Neuronal stem cell (in vitro differentiated cells): Measurements from ENCODE around the gene TBC1D10A.

Source experiments
- DNase-seq: peaks from one replicate; pipeline ENCODE4 v3.0.0-alpha.2; 2013; ENCODE audit warnings: low spot score
- H2AFZ ChIP-seq: one replicate; pipeline ENCODE4 v1.6.1; 2013; ENCODE audit warnings: mild to moderate bottlenecking, low read length, inconsistent platforms
- H2AK5ac ChIP-seq: 2 replicates; pipeline ENCODE4 v1.6.1; 2013; ENCODE audit warnings: low read depth, mild to moderate bottlenecking, inconsistent platforms, low read length, moderate library complexity, mixed read lengths
- H2BK120ac ChIP-seq: 2 replicates; pipeline ENCODE4 v1.6.1; 2013; ENCODE audit warnings: low read depth, mild to moderate bottlenecking, inconsistent platforms, low read length, moderate library complexity, mixed read lengths
- H2BK12ac ChIP-seq: one replicate; pipeline ENCODE4 v1.6.1; 2013; ENCODE audit warnings: low read length, inconsistent platforms
- H2BK15ac ChIP-seq: 2 replicates; pipeline ENCODE4 v1.6.1; 2013; ENCODE audit warnings: mild to moderate bottlenecking, low read length, inconsistent platforms, mixed read lengths
- H2BK5ac ChIP-seq: one replicate; pipeline ENCODE4 v1.6.1; 2013; ENCODE audit warnings: inconsistent platforms, mild to moderate bottlenecking, low read length, moderate library complexity
- H3K14ac ChIP-seq: one replicate; pipeline ENCODE4 v1.6.1; 2013; ENCODE audit warnings: low read length, inconsistent platforms
- H3K18ac ChIP-seq: 2 replicates; pipeline ENCODE4 v1.6.1; 2013; ENCODE audit warnings: low read length, inconsistent platforms
- H3K23ac ChIP-seq: 2 replicates; pipeline ENCODE4 v1.6.1; 2013; ENCODE audit warnings: low read depth, mild to moderate bottlenecking, mixed read lengths, low read length, inconsistent platforms; ENCODE audit not compliant: poor library complexity
- H3K27ac ChIP-seq: replicated peaks from 3 replicates; pipeline ENCODE4 v1.5.1; 2013; ENCODE audit warnings: low read length, inconsistent platforms
- H3K27me3 ChIP-seq, 3 experiments: 2 replicates each; pipeline ENCODE4 v1.6.1; 2013; ENCODE audit warnings: low read length in 3 of 3, mild to moderate bottlenecking in 2 of 3, inconsistent platforms in 1 of 3, low read depth in 1 of 3, mixed read lengths in 1 of 3, moderate library complexity in 1 of 3; ENCODE audit not compliant: control insufficient read depth in 3 of 3, insufficient read depth in 3 of 3
- H3K36me3 ChIP-seq, 2 donors: replicated peaks in 1 of 2; 2 replicates each; pipeline ENCODE4 v1.6.1; 2013; ENCODE audit warnings: low read length in 2 of 2; ENCODE audit not compliant: control insufficient read depth in 2 of 2, insufficient read depth in 2 of 2
- H3K4ac ChIP-seq: 2 replicates; pipeline ENCODE4 v1.6.1; 2013; ENCODE audit warnings: inconsistent platforms, mild to moderate bottlenecking, low read length, moderate library complexity
- H3K4me1 ChIP-seq, 2 donors: 1 replicate in 1 of 2; 2 replicates in 1 of 2; pipeline ENCODE4 v1.6.1; 2013; ENCODE audit warnings: low read length in 2 of 2, low read depth in 1 of 2; ENCODE audit not compliant: control insufficient read depth in 2 of 2, insufficient read depth in 1 of 2
- H3K4me2 ChIP-seq: one replicate; pipeline ENCODE4 v1.6.1; 2013; ENCODE audit warnings: mild to moderate bottlenecking, low read length, inconsistent platforms; ENCODE audit not compliant: insufficient read depth, poor library complexity, severe bottlenecking
- H3K4me3 ChIP-seq, 2 donors: 2 replicates each; pipeline ENCODE4 v1.5.1; 2013; ENCODE audit warnings: low read length in 2 of 2, mild to moderate bottlenecking in 2 of 2, inconsistent platforms in 1 of 2, moderate library complexity in 1 of 2
- H3K79me1 ChIP-seq: one replicate; pipeline ENCODE4 v1.6.1; 2013; ENCODE audit warnings: low read depth, mild to moderate bottlenecking, inconsistent platforms, low read length, moderate library complexity
- H3K9ac ChIP-seq: one replicate; pipeline ENCODE4 v1.6.1; 2013; ENCODE audit warnings: mild to moderate bottlenecking, low read depth, low read length, inconsistent platforms; ENCODE audit not compliant: poor library complexity
- H3K9me3 ChIP-seq, 2 donors: replicated peaks in 1 of 2; 2 replicates each; pipeline versions ENCODE3 to v1.6.1; 2013; ENCODE audit warnings: low read length in 2 of 2, mild to moderate bottlenecking in 2 of 2, inconsistent platforms in 1 of 2, low read depth in 1 of 2, mixed read lengths in 1 of 2, moderate library complexity in 1 of 2; ENCODE audit not compliant: control insufficient read depth in 2 of 2, insufficient read depth in 1 of 2
- H4K8ac ChIP-seq: one replicate; pipeline ENCODE4 v1.6.1; 2013; ENCODE audit warnings: low read depth, mild to moderate bottlenecking, inconsistent platforms, low read length, moderate library complexity
- H4K91ac ChIP-seq: one replicate; pipeline ENCODE4 v1.6.1; 2013; ENCODE audit warnings: low read length, low read depth, mild to moderate bottlenecking, inconsistent platforms; ENCODE audit not compliant: poor library complexity
- WGBS, 2 donors: extraction: QIAGEN DNeasy Blood & Tissue Kit; methylation state at CpG; one replicate each; pipeline ENCODE4 v1.1.7; 2013; ENCODE audit warnings: missing lambda C conversion rate in 2 of 2, mixed read lengths in 1 of 2; ENCODE audit not compliant: insufficient read length in 2 of 2, insufficient replicate concordance in 1 of 2; ENCODE audit errors: extremely low coverage in 2 of 2; 5-methylcytosine and 5-hydroxymethylcytosine counted together

TBC1D10A gene

GRCh38 chr22:30289141-30289979 lies 37.4 kb downstream of the TBC1D10A start, which contains the start of gene CASTOR1:
Gene CASTOR1 (minus strand): TSS chr22:30289505. CDS start chr22:30289497, 8 bp downstream.
- peak within 1 kb of the TSS; percentile 48 for H2AK5ac ChIP-seq
- H3K27me3 ChIP-seq, result peaks cover 0 to 6% (median 0%) of the 10 kb centered on the region in 3 experiments
- H3K9ac ChIP-seq, result peak within 1 kb of the TSS; percentile 87
- H3K4ac ChIP-seq, result no peak within 1 kb of the TSS
- peaks cover 15 to 18% of the 10 kb centered on the region in 2 donors for H3K4me1 ChIP-seq
- peak within 1 kb of the TSS; percentile 26 for H2BK5ac ChIP-seq
- H2AFZ ChIP-seq, result peak within 1 kb of the TSS; percentile 99
- H3K23ac ChIP-seq, result peak within 1 kb of the TSS; percentile 58
- no peaks in the 10 kb centered on the region for H3K9me3 ChIP-seq
- H3K4me2 ChIP-seq, result peak within 1 kb of the TSS; percentile 99
- WGBS, 2 donors, result no CpG with 5 or more reads among the region's 85 CpGs
- H4K91ac ChIP-seq, result no peak within 1 kb of the TSS
- H3K4me3 ChIP-seq, result peak within 1 kb of the TSS; percentile 63 to 90
- H3K27ac ChIP-seq, result no peak within 1 kb of the TSS
- peak within 1 kb of the TSS; percentile 21 for H3K14ac ChIP-seq
- peak; percentile 97 for DNase-seq
- H4K8ac ChIP-seq, result no peak within 1 kb of the TSS
- peak within 1 kb of the TSS; percentile 96 for H3K18ac ChIP-seq
- peaks cover 9 to 11% of the 10 kb centered on the region in 2 donors for H3K36me3 ChIP-seq
- no peaks in the 10 kb centered on the region for H3K79me1 ChIP-seq
- H2BK120ac ChIP-seq, result no peak within 1 kb of the TSS
- no peak within 1 kb of the TSS for H2BK12ac ChIP-seq
- H2BK15ac ChIP-seq, result peak within 1 kb of the TSS; percentile 93

- Histone ChIP-seq H2AFZ (peak overlapping the region; percentile 99), H3K4me3 (peak overlapping the region; percentile 63 to 90), H3K27me3 (peaks cover 0 to 6% (median 0%) of the 10 kb centered on the region in 3 experiments), H3K27ac (no peak overlapping the region), H3K79me1 (no peaks in the 10 kb centered on the region), H3K9me3 (no peaks in the 10 kb centered on the region), H3K4me2 (peak overlapping the region; percentile 99), H3K14ac (peak overlapping the region; percentile 14), H3K23ac (peak overlapping the region; percentile 58), H3K18ac (peak overlapping the region; percentile 96), H2BK5ac (peak overlapping the region; percentile 26), H3K4ac (no peak overlapping the region), H4K8ac (no peak overlapping the region), H2BK120ac (no peak overlapping the region), H2BK12ac (no peak overlapping the region), H3K4me1 (peaks cover 15 to 18% of the 10 kb centered on the region in 2 donors), H2AK5ac (peak overlapping the region; percentile 48), H3K36me3 (peaks cover 5 to 7% of the 10 kb centered on the region in 2 donors), H4K91ac (no peak overlapping the region), H3K9ac (peak overlapping the region; percentile 87), H2BK15ac (peak overlapping the region; percentile 93)
- DNase-seq, result peak; percentile 8
- no CpG with 5 or more reads among the region's 27 CpGs for WGBS, 2 donors
Observed at GRCh38 chr22:30288419-30289140, 38.2 kb downstream of the TBC1D10A start.

- Histone ChIP-seq H2BK12ac (no peak overlapping the region), H4K8ac (no peak overlapping the region), H3K4me2 (peak overlapping the region; percentile 99), H3K4ac (no peak overlapping the region), H3K4me3 (peak overlapping the region in 1 of 2 donors; percentile 63), H3K23ac (no peak overlapping the region), H3K27me3 (peaks cover 0 to 6% (median 0%) of the 10 kb centered on the region in 3 experiments), H2BK120ac (no peak overlapping the region), H3K36me3 (peaks cover 0 to 2% of the 10 kb centered on the region in 2 donors), H3K14ac (no peak overlapping the region), H2AK5ac (peak overlapping the region; percentile 98), H3K79me1 (no peaks in the 10 kb centered on the region), H2BK15ac (peak overlapping the region; percentile 55), H3K9ac (peak overlapping the region; percentile 56), H2AFZ (peak overlapping the region; percentile 56), H3K9me3 (no peaks in the 10 kb centered on the region), H2BK5ac (no peak overlapping the region), H3K4me1 (peaks cover 15 to 18% of the 10 kb centered on the region in 2 donors), H3K27ac (peak overlapping the region; percentile 9), H4K91ac (no peak overlapping the region), H3K18ac (no peak overlapping the region)
- peak; percentile 80 for DNase-seq
- WGBS, 2 donors, result no CpG with 5 or more reads among the region's 5 CpGs
Observed at GRCh38 chr22:30287648-30288418, 38.9 kb downstream of the TBC1D10A start.
